Measurements from ENCODE around the gene MCHR1. TPM values are rescaled to one million over a fixed set of nuclear protein-coding genes. Genes with fewer than 3 reads are reported as not detected.
A peak's percentile ranks its signal among the peaks of the same experiment; 100 is the strongest.

MCHR1 gene
- total RNA-seq, 4 donors from 2014 or later, result 0.64 to 2.1 (median 0.81) TPM; not detected in 1

DNA sequence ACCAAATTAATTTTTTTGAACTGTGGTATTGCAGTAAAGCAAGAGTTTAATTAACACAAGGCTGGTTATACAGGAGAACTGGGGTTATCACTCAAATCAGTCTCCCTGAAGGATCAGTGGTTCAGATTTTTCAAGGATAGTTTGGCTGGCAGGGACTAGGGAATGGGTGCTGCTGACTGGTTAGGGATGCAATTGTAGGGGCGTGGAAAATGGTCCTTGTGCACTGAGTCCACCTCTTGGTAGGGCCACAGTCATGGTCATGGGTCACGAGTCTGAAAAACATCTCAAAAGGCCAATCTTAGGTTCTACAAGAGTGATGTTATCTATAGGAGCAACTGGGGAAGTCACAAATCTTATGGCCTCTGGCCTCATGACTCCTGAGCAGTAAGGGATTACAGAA lies 27.9 kb downstream of the MCHR1 start:
- Histone ChIP-seq H3K9me3 (no peaks in the 10 kb centered on the region), H3K36me3 (no peaks in the 10 kb centered on the region), H3K27ac (no peak overlapping the region), H3K4me1 (peaks cover 31% of the 10 kb centered on the region), H3K27me3 (no peaks in the 10 kb centered on the region), H3K4me3 (no peak overlapping the region)
- 91% methylated on average over 2 of the region's 2 CpGs for WGBS
- TF ChIP-seq, protein P1, sequence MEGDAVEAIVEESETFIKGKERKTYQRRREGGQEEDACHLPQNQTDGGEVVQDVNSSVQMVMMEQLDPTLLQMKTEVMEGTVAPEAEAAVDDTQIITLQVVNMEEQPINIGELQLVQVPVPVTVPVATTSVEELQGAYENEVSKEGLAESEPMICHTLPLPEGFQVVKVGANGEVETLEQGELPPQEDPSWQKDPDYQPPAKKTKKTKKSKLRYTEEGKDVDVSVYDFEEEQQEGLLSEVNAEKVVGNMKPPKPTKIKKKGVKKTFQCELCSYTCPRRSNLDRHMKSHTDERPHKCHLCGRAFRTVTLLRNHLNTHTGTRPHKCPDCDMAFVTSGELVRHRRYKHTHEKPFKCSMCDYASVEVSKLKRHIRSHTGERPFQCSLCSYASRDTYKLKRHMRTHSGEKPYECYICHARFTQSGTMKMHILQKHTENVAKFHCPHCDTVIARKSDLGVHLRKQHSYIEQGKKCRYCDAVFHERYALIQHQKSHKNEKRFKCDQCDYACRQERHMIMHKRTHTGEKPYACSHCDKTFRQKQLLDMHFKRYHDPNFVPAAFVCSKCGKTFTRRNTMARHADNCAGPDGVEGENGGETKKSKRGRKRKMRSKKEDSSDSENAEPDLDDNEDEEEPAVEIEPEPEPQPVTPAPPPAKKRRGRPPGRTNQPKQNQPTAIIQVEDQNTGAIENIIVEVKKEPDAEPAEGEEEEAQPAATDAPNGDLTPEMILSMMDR (IDR thresholded peaks at IDR 0.05), result no peak
- no peak for DNase-seq (ENCODE audit: low spot score in 2 of 2)

DNA sequence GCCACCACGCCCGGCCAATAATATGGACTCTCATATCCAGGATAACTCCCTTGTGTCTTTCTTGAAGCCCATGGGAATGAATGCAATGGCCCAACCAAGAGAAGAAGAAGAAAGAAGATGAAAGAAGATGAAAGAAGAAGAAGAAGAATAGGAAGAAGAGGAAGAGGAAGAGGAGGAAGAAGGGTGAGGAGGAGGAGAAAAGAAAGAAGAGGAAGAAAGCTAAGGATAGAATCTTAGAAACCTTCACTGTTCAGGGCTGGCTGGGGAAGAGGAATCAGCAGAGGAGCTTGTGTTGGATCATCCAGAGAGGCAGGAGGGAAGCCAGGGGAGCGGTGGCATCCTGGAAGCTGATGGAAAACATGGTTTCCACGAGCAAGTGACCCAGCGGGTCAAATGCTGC lies 28.9 kb downstream of the MCHR1 start:
- WGBS, result 94% methylated on average over 5 of the region's 5 CpGs
- H3K9me3 ChIP-seq, result no peaks in the 10 kb centered on the region
- no peaks in the 10 kb centered on the region for H3K27me3 ChIP-seq
- H3K36me3 ChIP-seq, result no peaks in the 10 kb centered on the region
- H3K27ac ChIP-seq, result no peak overlapping the region
- TF ChIP-seq POLR2A (IDR thresholded peaks at IDR 0.05) (no peak), EP300 (IDR thresholded peaks at IDR 0.05) (no peak), POLR2AphosphoS5 (IDR thresholded peaks at IDR 0.05) (no peak)
- TF ChIP-seq, protein P1 (IDR thresholded peaks at IDR 0.05), result no peak
- DNase-seq (ENCODE audit: low spot score in 2 of 2), result no peak
- H3K4me3 ChIP-seq, result no peak overlapping the region
- H3K4me1 ChIP-seq, result peaks cover 31% of the 10 kb centered on the region

DNA sequence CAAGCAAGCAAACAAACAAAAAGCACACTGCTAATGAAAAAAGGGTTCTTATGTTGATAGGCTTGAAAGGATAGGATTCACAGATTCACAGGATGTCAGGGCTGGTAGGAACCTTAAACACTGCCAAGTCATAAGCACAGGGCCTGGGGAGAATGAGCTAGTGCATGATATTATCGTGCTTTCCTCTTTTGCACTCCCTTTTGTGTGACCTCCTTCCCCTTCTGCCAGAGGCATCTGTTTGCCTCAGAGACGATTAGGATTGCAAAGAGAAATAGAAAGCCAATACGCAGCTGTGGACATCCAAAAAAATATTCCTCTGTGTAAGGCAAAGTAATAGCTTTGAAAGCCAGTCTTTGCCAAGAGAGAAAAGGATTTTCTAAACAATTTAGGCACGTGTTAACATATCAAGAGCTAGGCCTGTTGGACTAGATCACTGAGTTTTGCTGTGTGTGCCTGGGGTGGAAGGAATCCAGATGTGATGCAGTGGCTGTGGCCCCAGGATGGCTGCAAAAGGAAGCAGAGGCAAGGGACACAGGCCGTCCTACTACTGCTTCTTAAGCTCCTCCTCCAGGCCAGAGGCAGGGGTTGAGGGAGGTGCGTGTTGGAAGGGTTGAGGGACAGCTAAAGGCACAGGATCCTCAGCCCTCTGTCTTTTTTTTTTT lies 30.6 kb downstream of the MCHR1 start:
- Histone ChIP-seq H3K36me3 (no peaks in the 10 kb centered on the region), H3K9me3 (no peaks in the 10 kb centered on the region), H3K27ac (peak overlapping the region; percentile 61), H3K4me3 (no peak overlapping the region), H3K4me1 (peaks cover 28% of the 10 kb centered on the region), H3K27me3 (no peaks in the 10 kb centered on the region)
- DNase-seq (ENCODE audit: low spot score in 2 of 2), result no peak
- TF ChIP-seq EP300 (IDR thresholded peaks at IDR 0.05) (no peak), POLR2AphosphoS5 (IDR thresholded peaks at IDR 0.05) (no peak), POLR2A (IDR thresholded peaks at IDR 0.05) (no peak)
- TF ChIP-seq, protein P1 (IDR thresholded peaks at IDR 0.05), result no peak
- 25% methylated on average over 6 of the region's 6 CpGs for WGBS

DNA sequence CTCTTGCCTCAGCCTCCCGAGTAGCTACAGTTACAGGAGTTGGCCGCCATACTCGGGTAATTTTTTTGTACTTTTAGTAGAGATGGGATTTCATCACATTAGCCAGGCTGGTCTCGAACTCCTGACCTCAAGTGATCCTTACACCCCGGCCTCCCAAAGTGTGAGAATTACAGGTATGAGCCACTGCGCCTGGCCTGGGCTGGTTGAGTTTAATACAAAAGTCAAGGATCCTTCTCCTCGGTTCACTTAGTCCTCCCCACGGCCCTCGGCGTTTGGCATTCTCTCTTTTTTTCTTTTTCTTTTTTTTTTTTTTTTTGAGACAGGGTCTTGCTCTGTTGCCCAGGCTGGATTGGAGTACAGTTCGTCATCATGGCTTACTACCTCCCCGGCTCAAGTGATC lies 33.0 kb downstream of the MCHR1 start:
- no peak for TF ChIP-seq POLR2A (IDR thresholded peaks at IDR 0.05)
- TF ChIP-seq, protein P1 (IDR thresholded peaks at IDR 0.05), result no peak
- TF ChIP-seq EP300 (IDR thresholded peaks at IDR 0.05), result no peak
- TF ChIP-seq POLR2AphosphoS5 (IDR thresholded peaks at IDR 0.05), result no peak
- 98% methylated on average over 12 of the region's 12 CpGs for WGBS
- no peak for DNase-seq (ENCODE audit: low spot score in 2 of 2)
- Histone ChIP-seq H3K9me3 (no peaks in the 10 kb centered on the region), H3K27me3 (no peaks in the 10 kb centered on the region), H3K4me1 (peaks cover 28% of the 10 kb centered on the region), H3K4me3 (no peak overlapping the region), H3K36me3 (no peaks in the 10 kb centered on the region), H3K27ac (no peak overlapping the region)

DNA sequence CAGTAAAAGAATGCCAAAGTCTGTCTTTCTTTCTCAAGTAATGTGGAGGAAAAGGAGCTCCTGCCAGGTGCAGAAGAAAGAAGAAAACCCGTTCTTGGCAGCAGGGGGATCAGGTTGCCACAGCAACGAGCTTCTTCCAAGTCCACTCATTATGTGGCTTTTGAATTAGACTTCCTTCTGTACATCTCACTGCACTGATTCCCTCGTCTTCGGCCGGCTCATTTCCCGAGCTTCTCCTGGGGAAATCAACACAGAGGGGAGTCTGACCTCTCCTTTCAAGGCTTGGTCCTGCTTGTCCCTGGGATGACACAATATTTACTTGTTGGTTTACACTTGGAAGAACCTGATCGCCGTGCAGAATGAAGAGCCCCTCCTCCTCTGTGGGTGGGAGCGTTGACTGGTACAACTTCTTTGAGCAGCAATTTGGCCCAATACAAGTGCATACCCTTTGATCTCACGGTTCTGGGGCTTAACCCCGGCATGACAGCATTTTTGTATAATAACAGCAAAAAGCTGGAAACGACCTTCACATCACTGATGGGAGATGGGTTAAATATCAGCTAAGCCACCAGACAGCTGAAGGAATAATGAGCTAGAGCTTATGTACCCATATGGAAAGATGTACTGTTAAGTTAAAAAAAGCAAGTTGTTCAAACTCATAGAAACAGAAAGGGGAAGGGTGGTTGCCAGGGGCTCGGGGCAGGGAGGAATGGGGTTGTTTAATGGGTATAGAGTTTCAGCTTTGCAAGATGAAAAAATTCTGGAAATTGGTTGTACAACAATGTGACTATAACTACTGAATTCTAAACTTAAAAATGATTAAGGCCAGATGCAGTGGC lies 35.4 kb downstream of the MCHR1 start:
- TF ChIP-seq EP300 (IDR thresholded peaks at IDR 0.05) (no peak), POLR2AphosphoS5 (IDR thresholded peaks at IDR 0.05) (no peak), POLR2A (IDR thresholded peaks at IDR 0.05) (no peak)
- TF ChIP-seq, protein P1 (IDR thresholded peaks at IDR 0.05), result no peak
- WGBS, result 34% methylated on average over 12 of the region's 13 CpGs
- Histone ChIP-seq H3K27me3 (no peaks in the 10 kb centered on the region), H3K36me3 (no peaks in the 10 kb centered on the region), H3K27ac (no peak overlapping the region), H3K9me3 (no peaks in the 10 kb centered on the region), H3K4me3 (no peak overlapping the region), H3K4me1 (peaks cover 20% of the 10 kb centered on the region)
- no peak for DNase-seq (ENCODE audit: low spot score in 2 of 2)

All from suprapubic skin (tissue), 4 donors.